ENCODE results near the gene TMEM163.

GRCh38 chr2:134435505-134435904, 283.3 kb downstream of the TMEM163 start:
- TF ChIP-seq POLR2A (IDR thresholded peaks at IDR 0.05) (no peak), CTCF (IDR thresholded peaks at IDR 0.05) (no peak)
